Glomerular endothelial cell (primary cell): ENCODE results near the gene IRF9. TPM values are rescaled to one million over a fixed set of nuclear protein-coding genes. Genes with fewer than 3 reads are reported as not detected.

Source experiments
- DNase-seq: peaks from one replicate; pipeline ENCODE4 v3.0.0-alpha.2; 2011; ENCODE audit warnings: low read depth, low spot score; ENCODE audit errors: extremely low read depth
- total RNA-seq: library from RNA; depleted of rRNA; stranded (reverse); fragments of >200 nt; gene quantifications from 2 replicates; pipeline ENCODE4 v1.2.3, GENCODE V29; 2015

Gene IRF9
- total RNA-seq, 1 donor from 2014 or later = 73.1 TPM

DNA sequence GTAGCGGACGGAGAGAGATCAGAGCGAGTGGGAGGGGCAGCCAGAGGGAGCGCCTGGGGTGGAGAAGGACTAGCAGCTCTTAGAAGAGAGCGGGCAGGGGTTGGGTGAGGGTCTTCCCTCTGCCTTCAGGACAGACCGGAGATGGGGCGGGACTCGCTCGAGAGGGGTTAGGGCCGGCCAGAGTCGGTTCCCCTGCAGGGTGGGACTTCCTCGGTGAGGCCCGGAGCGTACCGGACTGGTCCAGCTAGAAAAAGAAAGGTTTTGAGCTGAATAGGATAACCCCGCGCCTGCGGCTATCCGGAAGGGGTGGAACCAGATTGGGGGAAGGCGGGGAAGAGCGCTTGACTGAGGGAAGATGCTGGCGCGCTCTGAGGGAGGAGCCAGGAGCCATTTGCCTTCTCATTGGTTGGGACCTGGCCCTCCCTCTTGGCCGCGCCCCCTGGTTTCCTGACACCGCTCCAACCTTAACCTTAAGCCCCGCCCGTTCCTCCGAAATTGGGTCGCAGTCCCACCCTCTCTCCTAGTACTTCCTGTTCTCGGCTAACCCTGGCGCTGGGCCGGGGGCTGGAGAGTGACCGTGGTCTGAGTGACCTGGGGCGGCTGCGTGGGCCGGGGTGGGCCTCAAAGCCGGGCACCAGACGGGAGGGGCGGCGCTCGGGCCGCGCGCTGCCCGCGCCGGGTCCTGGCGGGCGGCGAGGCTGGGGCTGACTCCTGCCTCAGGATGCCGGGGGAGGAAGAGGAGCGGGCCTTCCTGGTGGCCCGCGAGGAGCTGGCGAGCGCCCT is 13.9 kb upstream of the IRF9 start, which contains the start of gene RNF31:
RNF31 (plus strand) TSS at position 521 of the 783 bp plus-strand sequence; CDS start at position 722, 201 bp downstream.
- peak; percentile 71 for DNase-seq

DNA sequence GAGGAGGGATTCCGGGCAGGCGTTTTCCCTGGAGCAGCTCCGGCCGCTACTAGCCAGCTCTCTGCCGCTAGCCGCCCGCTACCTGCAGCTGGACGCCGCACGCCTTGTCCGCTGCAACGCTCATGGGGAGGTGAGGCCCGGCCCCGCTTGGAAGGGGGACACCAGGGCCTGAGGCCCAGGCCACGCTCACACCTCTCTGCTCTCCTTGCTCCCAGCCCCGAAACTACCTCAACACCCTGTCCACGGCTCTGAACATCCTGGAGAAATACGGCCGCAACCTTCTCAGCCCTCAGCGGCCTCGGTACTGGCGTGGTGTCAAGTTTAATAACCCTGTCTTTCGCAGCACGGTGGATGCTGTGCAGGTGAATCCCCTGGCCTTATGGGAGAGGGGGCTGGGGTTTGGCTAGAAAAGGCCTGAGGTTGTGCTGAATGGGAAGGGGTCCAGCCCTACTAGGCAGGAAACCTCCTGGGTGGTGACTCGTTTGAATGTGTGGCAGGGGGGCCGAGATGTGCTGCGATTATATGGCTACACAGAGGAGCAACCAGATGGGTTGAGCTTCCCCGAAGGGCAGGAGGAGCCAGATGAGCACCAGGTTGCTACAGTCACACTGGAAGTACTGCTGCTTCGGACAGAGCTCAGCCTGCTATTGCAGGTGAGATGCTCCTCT is 13.2 kb upstream of the IRF9 start:
- no peak for DNase-seq

DNA sequence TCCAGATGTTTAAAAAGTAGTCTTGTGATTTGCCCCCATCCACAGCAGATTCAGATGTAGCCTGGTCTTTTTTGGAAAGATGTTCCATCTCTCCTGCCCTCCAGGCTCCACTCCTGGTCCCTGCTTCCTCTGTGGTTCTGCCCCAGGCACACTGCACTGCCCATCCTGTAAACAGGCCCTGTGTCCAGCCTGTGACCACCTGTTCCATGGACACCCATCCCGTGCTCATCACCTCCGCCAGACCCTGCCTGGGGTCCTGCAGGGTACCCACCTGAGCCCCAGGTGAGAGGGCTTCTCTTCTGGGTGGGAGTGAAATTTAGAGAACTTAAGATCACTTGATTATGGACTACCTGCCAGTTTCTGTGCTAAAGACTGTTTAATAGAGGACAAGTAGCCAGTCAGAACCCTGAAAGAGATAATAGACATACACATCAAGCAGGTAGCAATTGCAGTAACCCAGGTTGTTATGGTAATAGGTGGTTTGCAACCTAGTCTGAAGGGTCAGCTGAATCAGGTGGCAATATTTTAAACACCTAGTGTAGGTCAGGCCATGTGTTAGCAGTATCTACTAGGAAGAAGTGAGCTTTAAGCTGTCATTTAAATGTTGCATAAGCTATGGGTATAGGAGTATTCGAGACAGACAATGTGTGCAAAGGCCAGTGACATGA is 11.6 kb upstream of the IRF9 start:
- DNase-seq = no peak

DNA sequence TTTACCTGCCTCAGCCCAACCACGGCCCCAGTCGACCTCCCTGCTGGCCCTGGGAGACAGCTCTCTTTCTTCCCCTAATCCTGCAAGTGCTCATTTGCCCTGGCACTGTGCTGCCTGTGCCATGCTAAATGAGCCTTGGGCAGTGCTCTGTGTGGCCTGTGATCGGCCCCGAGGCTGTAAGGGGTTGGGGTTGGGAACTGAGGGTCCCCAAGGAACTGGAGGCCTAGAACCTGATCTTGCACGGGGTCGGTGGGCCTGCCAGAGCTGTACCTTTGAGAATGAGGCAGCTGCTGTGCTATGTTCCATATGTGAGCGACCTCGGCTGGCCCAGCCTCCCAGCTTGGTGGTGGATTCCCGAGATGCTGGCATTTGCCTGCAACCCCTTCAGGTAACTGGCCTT is 11.0 kb upstream of the IRF9 start:
- DNase-seq = no peak

DNA sequence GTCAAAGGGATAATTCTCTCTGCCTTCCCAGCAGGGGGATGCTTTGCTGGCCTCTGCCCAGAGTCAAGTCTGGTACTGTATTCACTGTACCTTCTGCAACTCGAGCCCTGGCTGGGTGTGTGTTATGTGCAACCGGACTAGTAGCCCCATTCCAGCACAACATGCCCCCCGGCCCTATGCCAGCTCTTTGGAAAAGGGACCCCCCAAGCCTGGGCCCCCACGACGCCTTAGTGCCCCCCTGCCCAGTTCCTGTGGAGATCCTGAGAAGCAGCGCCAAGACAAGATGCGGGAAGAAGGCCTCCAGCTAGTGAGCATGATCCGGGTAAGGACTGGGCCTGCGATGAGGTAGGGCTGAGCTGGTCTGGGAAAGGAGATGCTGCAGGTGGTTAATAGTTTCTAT is 10.5 kb upstream of the IRF9 start:
- no peak for DNase-seq

DNA sequence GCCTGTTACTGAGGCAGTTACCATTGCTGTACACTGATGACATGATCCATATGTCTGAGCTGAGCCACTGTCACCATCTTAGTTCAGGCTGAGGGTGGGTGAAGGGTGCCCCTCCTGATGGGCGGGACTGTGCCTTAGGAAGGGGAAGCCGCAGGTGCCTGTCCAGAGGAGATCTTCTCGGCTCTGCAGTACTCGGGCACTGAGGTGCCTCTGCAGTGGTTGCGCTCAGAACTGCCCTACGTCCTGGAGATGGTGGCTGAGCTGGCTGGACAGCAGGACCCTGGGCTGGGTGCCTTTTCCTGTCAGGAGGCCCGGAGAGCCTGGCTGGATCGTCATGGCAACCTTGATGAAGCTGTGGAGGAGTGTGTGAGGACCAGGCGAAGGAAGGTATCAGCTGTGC is 10.1 kb upstream of the IRF9 start:
- DNase-seq = no peak

DNA sequence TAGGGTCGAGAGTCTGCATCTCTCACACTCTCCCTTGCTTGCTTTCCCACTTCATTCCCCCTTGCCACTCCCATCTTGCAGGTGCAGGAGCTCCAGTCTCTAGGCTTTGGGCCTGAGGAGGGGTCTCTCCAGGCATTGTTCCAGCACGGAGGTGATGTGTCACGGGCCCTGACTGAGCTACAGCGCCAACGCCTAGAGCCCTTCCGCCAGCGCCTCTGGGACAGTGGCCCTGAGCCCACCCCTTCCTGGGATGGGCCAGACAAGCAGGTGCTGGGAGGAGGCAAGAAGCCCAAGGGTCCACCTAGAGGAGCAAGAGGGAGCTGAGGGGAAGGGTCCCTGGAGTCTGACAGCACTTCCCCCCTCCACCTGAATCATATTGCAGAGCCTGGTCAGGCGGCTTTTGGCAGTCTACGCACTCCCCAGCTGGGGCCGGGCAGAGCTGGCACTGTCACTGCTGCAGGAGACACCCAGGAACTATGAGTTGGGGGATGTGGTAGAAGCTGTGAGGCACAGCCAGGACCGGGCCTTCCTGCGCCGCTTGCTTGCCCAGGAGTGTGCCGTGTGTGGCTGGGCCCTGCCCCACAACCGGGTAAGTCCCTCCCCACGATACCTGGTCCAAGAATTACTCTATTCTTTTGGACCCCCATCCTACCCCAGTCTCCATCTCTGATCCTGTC is 9.5 kb upstream of the IRF9 start:
- no peak for DNase-seq

DNA sequence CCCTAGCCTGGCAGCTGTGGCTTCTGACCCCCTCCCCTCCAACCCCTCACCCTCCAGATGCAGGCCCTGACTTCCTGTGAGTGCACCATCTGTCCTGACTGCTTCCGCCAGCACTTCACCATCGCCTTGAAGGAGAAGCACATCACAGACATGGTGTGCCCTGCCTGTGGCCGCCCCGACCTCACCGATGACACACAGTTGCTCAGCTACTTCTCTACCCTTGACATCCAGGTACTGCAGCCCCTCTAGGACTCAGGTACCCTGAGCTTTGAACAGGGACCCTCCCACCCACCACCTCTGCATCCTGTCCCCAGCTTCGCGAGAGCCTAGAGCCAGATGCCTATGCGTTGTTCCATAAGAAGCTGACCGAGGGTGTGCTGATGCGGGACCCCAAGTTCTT is 6.0 kb upstream of the IRF9 start:
- no peak for DNase-seq

DNA sequence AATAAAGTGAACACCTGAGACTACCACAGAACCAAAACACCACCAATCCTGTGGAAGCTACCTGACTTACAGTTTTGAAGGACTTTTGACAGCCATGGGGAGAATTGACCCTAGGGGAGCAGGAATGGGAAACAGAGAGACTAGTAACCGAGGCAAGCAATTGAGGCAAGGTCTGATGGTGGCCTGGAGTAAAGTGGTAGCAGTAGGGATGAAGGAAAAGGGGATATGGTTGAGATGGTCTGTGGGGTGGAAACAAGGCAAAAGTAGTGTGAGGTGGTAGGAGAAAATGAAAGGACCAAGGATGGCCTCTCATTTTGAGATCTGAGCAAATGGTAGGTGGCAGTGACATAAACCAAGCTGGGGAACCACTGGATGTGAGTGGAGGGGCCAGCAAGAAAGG is 4.2 kb upstream of the IRF9 start:
- no peak for DNase-seq

DNA sequence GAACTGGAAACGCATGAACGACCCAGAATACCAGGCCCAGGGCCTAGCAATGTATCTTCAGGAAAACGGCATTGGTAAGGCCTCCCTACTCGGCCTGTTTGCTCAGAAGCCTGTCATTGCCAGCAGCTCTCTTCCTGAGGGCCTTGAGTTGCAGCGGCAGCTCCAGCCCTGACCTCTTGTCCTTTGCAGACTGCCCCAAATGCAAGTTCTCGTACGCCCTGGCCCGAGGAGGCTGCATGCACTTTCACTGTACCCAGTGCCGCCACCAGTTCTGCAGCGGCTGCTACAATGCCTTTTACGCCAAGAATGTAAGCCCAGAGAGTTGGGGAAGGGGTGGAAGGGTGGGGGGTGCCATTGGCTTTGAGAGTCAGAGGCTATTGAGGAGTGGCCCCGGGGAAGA is 3.7 kb upstream of the IRF9 start:
- DNase-seq = no peak

DNA sequence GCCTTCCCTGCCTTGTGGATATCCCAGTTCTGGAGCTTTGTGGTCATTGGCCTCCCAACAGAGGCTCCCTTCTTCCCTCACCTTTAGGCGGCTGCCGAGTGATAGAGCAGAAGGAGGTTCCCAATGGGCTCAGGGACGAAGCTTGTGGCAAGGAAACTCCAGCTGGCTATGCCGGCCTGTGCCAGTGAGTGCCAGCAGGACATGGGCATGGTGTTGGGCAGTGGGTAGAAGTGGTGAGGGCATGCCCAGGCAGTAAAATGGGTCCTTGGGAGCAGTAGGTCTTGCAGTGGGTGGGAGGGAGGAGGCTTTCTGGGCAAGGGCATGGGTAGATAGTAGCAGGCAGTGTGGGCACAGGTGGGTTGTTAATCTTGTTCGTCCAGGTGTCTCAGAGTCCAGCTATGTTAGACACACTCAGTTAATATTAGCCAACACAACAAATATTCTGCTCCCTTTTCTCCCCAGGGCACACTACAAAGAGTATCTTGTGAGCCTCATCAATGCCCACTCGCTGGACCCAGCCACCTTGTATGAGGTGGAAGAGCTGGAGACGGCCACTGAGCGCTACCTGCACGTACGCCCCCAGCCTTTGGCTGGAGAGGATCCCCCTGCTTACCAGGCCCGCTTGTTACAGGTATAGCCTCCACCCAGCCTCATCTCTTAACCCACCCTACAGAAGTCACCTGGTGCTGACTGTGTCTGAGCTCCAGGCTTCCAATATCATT is 1.1 kb upstream of the IRF9 start:
- no peak for DNase-seq

DNA sequence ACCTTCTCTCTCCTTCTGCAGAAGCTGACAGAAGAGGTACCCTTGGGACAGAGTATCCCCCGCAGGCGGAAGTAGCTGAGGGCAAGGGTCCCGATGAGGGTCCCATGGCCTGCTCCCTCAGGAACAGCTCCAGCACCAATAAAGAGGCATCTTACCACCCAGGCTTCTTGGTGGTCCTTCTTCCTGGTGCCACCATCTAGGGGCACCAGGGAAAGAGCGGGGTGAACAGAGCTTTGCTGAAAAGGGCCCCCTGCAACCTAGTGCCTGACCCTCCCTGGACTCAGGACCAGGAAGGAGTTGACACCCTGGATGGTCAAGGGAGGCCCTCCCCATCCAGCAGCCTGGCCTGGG is 591 bp upstream of the IRF9 start:
- DNase-seq = no peak

DNA sequence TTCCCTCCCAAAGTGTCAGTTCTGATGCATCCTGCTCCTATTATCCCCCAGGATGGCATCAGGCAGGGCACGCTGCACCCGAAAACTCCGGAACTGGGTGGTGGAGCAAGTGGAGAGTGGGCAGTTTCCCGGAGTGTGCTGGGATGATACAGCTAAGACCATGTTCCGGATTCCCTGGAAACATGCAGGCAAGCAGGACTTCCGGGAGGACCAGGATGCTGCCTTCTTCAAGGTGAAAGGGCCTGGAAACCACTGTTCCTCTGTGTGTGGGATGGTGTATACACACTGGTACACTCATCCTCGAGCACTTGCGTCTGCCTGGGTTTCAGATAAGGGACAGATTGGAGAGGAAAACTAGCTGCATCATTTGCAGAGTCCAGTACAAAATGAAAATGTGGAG is 1.0 kb downstream of the IRF9 start:
- DNase-seq = no peak

DNA sequence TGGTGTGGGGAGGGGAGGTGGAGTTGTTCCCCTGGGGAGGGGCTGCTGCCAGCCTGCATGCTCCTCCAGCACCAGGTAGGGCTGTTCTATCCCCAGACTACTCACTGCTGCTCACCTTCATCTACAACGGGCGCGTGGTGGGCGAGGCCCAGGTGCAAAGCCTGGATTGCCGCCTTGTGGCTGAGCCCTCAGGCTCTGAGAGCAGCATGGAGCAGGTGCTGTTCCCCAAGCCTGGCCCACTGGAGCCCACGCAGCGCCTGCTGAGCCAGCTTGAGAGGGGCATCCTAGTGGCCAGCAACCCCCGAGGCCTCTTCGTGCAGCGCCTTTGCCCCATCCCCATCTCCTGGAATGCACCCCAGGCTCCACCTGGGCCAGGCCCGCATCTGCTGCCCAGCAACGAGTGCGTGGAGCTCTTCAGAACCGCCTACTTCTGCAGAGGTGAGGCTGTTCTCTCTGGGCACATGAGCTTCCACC is 3.5 kb downstream of the IRF9 start:
- DNase-seq = no peak

DNA sequence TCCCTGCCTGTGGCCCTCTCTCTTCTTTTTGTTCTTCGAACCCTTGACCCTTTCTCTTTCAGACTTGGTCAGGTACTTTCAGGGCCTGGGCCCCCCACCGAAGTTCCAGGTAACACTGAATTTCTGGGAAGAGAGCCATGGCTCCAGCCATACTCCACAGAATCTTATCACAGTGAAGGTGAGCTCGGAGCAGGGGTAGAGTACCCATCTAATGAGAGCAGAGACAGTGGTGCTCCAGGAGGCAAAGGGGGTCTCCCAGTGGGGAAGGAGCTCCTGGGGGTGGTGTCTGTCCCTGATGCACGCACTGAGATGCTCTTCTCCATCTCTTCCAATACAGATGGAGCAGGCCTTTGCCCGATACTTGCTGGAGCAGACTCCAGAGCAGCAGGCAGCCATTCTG is 4.7 kb downstream of the IRF9 start:
- DNase-seq = no peak

DNA sequence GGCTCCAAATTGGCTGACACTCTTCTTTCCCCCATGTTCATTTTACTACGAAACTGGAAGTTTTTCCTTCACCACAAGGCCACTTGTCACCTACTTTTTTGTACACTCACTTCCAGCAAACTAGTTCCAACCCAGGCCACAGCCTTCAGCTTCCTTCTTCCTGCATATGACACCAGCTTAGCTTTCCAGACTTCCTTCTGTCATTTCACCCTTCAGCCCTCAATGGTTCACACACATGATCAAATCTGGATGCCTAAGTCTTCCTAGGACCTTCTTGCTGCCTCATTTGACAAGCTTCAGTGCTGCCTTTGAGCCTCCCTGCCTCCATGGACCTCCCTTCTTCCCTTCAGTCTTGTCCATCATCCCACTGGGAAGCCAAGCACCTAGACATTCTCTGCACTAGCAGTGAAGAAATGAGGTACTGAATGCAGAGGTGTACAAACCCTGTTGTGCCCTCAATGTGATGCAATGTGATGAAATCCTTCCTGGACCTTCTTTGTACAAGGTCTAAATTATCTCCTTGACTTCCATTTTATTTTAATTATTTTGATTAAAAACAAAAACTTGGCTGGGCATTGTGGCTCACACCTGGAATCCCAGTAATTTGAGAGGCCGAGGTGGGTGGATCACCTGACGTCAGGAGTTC is 6.5 kb downstream of the IRF9 start:
- DNase-seq = no peak

DNA sequence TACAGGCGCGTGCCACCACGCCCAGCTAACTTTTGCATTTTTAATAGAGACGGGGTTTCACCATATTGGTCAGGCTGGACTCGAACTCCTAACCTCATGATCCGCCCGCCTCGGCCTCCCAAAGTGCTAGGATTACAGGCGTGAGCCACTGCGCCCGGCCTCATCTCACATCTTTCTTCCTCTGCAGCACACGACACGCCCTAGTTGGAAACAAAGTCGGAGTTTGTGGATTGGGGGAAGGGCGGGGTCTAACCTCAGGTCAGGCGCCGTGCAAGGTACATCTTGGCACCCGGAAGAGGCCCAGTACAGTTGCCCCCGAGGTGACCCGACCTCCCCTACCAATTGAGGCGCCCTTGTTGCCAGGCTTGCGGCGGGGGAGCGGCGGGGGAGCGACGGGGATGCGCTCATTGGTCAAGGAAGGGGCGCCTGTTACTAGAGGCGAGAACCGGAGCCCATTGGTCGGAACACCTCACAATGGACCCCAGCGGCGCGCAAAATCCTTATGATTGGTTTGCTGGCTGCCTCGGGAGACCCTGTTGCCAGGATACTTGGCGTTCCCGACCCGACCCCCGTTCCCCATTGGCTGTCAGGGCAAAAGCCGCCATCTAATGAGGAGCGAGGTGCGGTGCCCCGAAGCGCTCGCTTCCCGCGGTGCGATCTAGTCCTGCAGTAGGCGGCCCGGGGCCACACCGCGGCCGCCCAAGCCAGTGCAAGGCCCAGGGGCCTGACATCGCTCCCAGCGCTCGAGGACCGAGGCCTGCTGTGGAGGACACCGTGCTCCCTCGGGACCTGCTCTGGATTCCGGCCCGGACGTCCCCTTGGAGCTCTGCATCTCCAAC is 10.6 kb downstream of the IRF9 start, which contains the start of gene REC8:
REC8 (plus strand) TSS at position 659 of the 839 bp plus-strand sequence. CDS start 473 bp downstream, outside the sequence.
- no peak for DNase-seq

DNA sequence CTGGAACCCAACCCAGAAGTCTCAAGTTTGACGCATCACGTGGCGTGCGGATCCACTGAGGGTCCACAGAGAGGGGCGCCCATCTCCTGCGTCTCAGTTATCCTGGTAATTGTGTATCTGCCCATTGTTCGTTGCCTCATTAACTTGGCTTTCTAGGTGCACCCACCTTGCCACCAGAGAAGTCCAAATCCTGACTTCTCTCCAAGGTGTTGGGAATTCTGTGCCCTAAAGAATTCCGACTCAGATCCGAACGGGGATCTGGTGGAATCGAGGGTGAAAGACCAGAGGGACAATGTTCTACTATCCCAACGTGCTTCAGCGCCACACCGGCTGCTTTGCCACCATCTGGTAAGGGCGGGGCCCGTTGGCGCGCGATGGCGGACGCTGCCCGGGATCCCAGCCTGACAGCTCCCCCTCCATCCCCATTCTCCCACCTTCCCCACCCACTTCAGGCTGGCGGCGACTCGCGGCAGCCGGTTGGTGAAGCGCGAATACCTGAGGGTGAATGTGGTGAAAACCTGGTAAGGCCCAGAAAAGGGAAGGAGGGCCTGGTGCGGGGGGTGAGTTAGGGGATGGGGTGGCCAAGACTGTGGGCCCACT is 11.3 kb downstream of the IRF9 start:
- no peak for DNase-seq

DNA sequence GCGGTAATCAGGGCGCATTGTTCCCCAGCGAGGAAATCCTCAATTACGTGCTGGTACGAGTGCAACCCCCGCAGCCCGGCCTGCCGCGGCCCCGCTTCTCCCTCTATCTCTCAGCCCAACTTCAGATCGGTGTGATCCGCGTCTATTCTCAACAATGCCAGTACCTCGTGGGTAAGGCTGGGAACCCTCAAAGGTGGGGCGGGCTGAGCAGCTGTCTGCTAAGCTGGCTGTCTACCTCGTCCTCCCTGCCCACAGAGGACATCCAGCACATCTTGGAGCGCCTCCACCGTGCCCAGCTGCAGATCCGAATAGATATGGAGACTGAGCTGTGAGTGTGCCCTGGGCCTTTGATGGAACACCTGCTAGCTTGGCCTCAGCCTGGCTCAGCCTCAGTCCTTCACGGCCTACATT is 11.8 kb downstream of the IRF9 start:
- DNase-seq = no peak
